PC-3 (cell line): Measurements from ENCODE around the gene KCNE5. TPM values are rescaled to one million over a fixed set of nuclear protein-coding genes. Genes with fewer than 3 reads are reported as not detected.

Experiments used
- ATAC-seq: fragments of 200-7000 bp; cut with Tn5 transposase; 2 replicates; pipeline ENCODE4 v1.9.1; 2020; ENCODE audit warnings: mild to moderate bottlenecking, moderate library complexity
- BruUV-seq: library from RNA; stranded (reverse); fragments of 400-500 nt; replicated peaks from 2 replicates; lab custom pipeline; 2021; lab: Mats Ljungman, UMichigan
- CTCF ChIA-PET: fragments of 300-600 bp; sonication (Branson Sonifier 250); formaldehyde crosslinking; loops from one replicate; lab custom pipeline; 2022; ENCODE audit warnings: antibody characterized with exemption; lab: Charles Lee
- POLR2A ChIA-PET: fragments of 300-600 bp; sonication (Branson Sonifier 250); formaldehyde crosslinking; loops from one replicate; lab custom pipeline; 2022; ENCODE audit warnings: antibody characterized with exemption; ENCODE audit not compliant: unreplicated experiment; lab: Charles Lee
- DNase-seq: peaks from one replicate; pipeline ENCODE4 v3.0.0-alpha.2; 2015
- H2AFZ ChIP-seq: fragments of 300-600 bp; sonication (generic); 2 replicates; pipeline ENCODE4 v1.6.0; 2016; ENCODE audit warnings: antibody characterized with exemption, low read length
- H3F3A ChIP-seq: fragments of 300-600 bp; sonication (generic); one replicate; pipeline ENCODE4 v1.6.0; 2017; ENCODE audit warnings: antibody characterized with exemption, low read length, control low read depth, mild to moderate bottlenecking; ENCODE audit not compliant: unreplicated experiment
- H3K27ac ChIP-seq: fragments of 300-600 bp; sonication (generic); 2 replicates; pipeline ENCODE4 v1.5.1; 2016; ENCODE audit warnings: mild to moderate bottlenecking, low read length
- H3K27me3 ChIP-seq: fragments of 300-600 bp; sonication (generic); 2 replicates; pipeline ENCODE4 v1.6.1; 2016; ENCODE audit warnings: low read length, mixed read lengths
- H3K36me3 ChIP-seq: fragments of 300-600 bp; sonication (generic); 2 replicates; pipeline ENCODE4 v1.6.1; 2016; ENCODE audit warnings: low read depth, mixed run types, low read length, mixed read lengths
- H3K4me1 ChIP-seq: fragments of 300-600 bp; sonication (generic); 2 replicates; pipeline ENCODE4 v1.5.1; 2016; ENCODE audit warnings: low read length; ENCODE audit not compliant: insufficient read depth
- H3K4me2 ChIP-seq: fragments of 300-600 bp; sonication (generic); 2 replicates; pipeline ENCODE4 v1.6.0; 2016; ENCODE audit warnings: low read length
- H3K4me3 ChIP-seq: fragments of 300-600 bp; sonication (generic); 2 replicates; pipeline ENCODE4 v1.5.1; 2016; ENCODE audit warnings: mild to moderate bottlenecking, low read length, mixed read lengths
- H3K79me2 ChIP-seq: fragments of 300-600 bp; sonication (generic); 2 replicates; pipeline ENCODE4 v1.6.1; 2017; ENCODE audit warnings: low read length, mixed read lengths
- H3K9ac ChIP-seq: fragments of 300-600 bp; sonication (generic); 2 replicates; pipeline ENCODE4 v1.6.0; 2016; ENCODE audit warnings: mild to moderate bottlenecking, low read length
- H3K9me2 ChIP-seq: fragments of 300-600 bp; sonication (generic); replicated peaks from 2 replicates; pipeline ENCODE4 v1.6.1; 2016; ENCODE audit warnings: mixed run types, low read length, mixed read lengths
- H3K9me3 ChIP-seq: fragments of 300-600 bp; sonication (generic); 2 replicates; pipeline ENCODE4 v1.6.1; 2016; ENCODE audit warnings: low read length, mixed read lengths
- H4K20me1 ChIP-seq: fragments of 300-600 bp; sonication (generic); 2 replicates; pipeline ENCODE4 v1.6.1; 2016; ENCODE audit warnings: low read length, mixed read lengths
- EZH2 ChIP-seq: fragments of 300-600 bp; sonication (generic); IDR thresholded peaks from one replicate; pipeline ENCODE4 v1.6.1; 2017; ENCODE audit warnings: antibody characterized with exemption, mild to moderate bottlenecking, low read length; ENCODE audit not compliant: unreplicated experiment
- EZH2phosphoT487 ChIP-seq: fragments of 300-600 bp; sonication (generic); IDR thresholded peaks from 2 replicates; pipeline ENCODE4 v1.6.1; 2018; ENCODE audit warnings: mild to moderate bottlenecking, antibody characterized with exemption, low read length, borderline replicate concordance
- intact Hi-C: fragments of 100-400 bp; cut with micrococcal nuclease; formaldehyde crosslinking; loops from 2 replicates; pipeline ENCODE4 v1.9.0; 2023
- total RNA-seq: library from RNA; depleted of rRNA; stranded (reverse); fragments of >200 nt; gene quantifications from 2 replicates; pipeline ENCODE4 v1.2.3, GENCODE V29; 2014
- TF ChIP-seq, protein P1 (sequence below): fragments of 300-600 bp; sonication (generic); conservative IDR thresholded peaks from 2 replicates; pipeline ENCODE4 v1.5.1; 2017; ENCODE audit warnings: antibody characterized with exemption, low read depth, mild to moderate bottlenecking, low read length

The KCNE5 gene
- total RNA-seq, 1 experiment from 2014 or later: not detected

DNA sequence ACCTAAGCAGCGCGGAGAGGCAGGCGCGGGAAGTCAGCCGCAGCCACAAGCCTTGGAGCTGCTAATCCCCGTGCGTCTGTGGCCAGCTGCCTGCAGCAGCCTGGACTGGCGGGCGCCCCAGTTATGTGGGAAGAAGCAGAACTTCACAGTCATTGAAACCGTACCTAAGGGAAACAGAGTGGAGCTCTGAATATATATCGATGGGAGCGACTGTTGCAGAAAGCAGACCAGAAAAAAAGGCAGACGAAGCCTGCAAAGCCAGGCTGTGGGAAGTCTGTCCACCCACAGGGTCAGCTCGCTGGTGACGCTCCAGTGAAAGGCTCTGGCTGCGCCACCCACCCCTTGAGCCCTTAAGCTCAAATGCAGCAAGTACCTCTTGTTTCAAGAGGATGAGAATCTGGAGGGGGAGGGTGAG is 24.7 kb downstream of the KCNE5 start:
- H2AFZ ChIP-seq: no peak overlapping the region
- ATAC-seq (no peak), DNase-seq (no peak)
- intact Hi-C loops: no loop called here
- H4K20me1 ChIP-seq: no peaks in the 10 kb centered on the region
- no peaks in the 10 kb centered on the region for H3F3A ChIP-seq
- BruUV-seq: no TSS peak
- peaks cover 35% of the 10 kb centered on the region for H3K27me3 ChIP-seq
- ChIA-PET CTCF (no interaction called here), POLR2A (no interaction called here)
- H3K79me2 ChIP-seq: no peaks in the 10 kb centered on the region
- no peak overlapping the region for H3K27ac ChIP-seq
- H3K9me2 ChIP-seq: no peaks in the 10 kb centered on the region
- no peak overlapping the region for H3K4me3 ChIP-seq
- no peak overlapping the region for H3K9ac ChIP-seq
- no peaks in the 10 kb centered on the region for H3K9me3 ChIP-seq
- no peaks in the 10 kb centered on the region for H3K36me3 ChIP-seq
- no peaks in the 10 kb centered on the region for H3K4me1 ChIP-seq
- no peak overlapping the region for H3K4me2 ChIP-seq
- TF ChIP-seq EZH2 (no peak), EZH2phosphoT487 (no peak)

DNA sequence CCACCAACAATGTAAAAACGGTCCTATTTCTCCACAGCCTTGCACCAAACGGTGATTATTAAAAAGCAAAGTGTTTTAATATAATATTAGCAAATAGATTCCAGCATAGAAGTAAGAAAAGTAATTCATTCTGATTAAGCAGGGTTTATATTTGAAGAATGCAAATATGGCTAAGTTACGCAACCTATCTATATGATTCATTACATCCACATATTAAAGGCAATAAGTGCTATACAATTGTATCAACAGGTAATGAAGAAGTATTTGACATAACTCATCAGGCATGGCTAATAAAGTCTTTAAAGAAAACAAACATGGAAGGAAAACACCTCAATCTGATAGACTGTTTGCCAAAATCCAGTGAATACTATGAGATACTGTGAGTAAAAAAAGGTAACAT is 29.0 kb downstream of the KCNE5 start:
- Histone ChIP-seq H4K20me1 (no peaks in the 10 kb centered on the region), H3K9ac (no peak overlapping the region), H3F3A (no peaks in the 10 kb centered on the region), H3K9me2 (no peaks in the 10 kb centered on the region), H3K9me3 (no peaks in the 10 kb centered on the region), H3K4me3 (no peak overlapping the region), H3K36me3 (no peaks in the 10 kb centered on the region), H3K79me2 (no peaks in the 10 kb centered on the region), H2AFZ (no peak overlapping the region), H3K4me2 (no peak overlapping the region), H3K4me1 (no peaks in the 10 kb centered on the region), H3K27me3 (0 out of 2 replicates have a peak, but pooled peaks cover 11% of the 10 kb centered on the region), H3K27ac (no peak overlapping the region)
- POLR2A ChIA-PET: no interaction called here
- ATAC-seq: no peak
- no TSS peak for BruUV-seq
- intact Hi-C loops: no loop called here
- CTCF ChIA-PET: no interaction called here
- DNase-seq: peak; percentile 48
- TF ChIP-seq, protein P1, sequence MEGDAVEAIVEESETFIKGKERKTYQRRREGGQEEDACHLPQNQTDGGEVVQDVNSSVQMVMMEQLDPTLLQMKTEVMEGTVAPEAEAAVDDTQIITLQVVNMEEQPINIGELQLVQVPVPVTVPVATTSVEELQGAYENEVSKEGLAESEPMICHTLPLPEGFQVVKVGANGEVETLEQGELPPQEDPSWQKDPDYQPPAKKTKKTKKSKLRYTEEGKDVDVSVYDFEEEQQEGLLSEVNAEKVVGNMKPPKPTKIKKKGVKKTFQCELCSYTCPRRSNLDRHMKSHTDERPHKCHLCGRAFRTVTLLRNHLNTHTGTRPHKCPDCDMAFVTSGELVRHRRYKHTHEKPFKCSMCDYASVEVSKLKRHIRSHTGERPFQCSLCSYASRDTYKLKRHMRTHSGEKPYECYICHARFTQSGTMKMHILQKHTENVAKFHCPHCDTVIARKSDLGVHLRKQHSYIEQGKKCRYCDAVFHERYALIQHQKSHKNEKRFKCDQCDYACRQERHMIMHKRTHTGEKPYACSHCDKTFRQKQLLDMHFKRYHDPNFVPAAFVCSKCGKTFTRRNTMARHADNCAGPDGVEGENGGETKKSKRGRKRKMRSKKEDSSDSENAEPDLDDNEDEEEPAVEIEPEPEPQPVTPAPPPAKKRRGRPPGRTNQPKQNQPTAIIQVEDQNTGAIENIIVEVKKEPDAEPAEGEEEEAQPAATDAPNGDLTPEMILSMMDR: no peak
- TF ChIP-seq EZH2phosphoT487 (no peak), EZH2 (no peak)

DNA sequence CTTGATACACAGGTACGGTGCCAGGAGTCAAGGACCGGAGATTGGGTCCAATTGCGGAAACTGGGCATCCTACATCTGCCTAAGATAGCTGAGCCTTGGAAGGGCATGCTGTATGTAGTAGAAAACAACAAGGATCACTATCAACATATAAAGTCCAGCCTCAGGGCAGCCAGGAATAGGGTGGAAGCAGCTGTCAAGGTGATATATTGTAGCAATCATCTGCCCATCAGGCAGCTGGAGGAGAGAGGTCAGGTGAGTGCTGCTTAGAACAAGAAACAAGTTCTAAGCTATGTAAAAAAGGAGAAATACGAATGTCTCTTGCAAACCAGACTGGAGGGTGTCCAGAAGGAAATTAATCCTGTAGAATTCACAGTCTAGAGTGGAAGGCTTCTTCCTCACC is 34.8 kb downstream of the KCNE5 start:
- Histone ChIP-seq H3K27ac (no peak overlapping the region), H3K36me3 (no peaks in the 10 kb centered on the region), H3F3A (no peaks in the 10 kb centered on the region), H3K4me3 (no peak overlapping the region), H3K79me2 (no peaks in the 10 kb centered on the region), H2AFZ (no peak overlapping the region), H3K9ac (no peak overlapping the region), H3K4me1 (no peaks in the 10 kb centered on the region), H3K4me2 (no peak overlapping the region), H3K9me2 (no peaks in the 10 kb centered on the region), H3K9me3 (no peaks in the 10 kb centered on the region), H4K20me1 (no peaks in the 10 kb centered on the region), H3K27me3 (peaks cover 4% of the 10 kb centered on the region; the same call in 1 of the 2 replicates)
- BruUV-seq: no TSS peak
- ChIA-PET CTCF (no interaction called here), POLR2A (no interaction called here)
- ATAC-seq: no peak
- intact Hi-C loops: no loop called here
- TF ChIP-seq EZH2: no peak
- TF ChIP-seq EZH2phosphoT487: no peak
- TF ChIP-seq, protein P1: no peak
- no peak for DNase-seq
